ENCODE measurements around the gene SLC22A1.
"Not testable (repeated sequence)": the region's sequence is repeated elsewhere in the genome, so short reads cannot be mapped to it uniquely, and the experiment has no call there.

SLC22A1 gene

DNA sequence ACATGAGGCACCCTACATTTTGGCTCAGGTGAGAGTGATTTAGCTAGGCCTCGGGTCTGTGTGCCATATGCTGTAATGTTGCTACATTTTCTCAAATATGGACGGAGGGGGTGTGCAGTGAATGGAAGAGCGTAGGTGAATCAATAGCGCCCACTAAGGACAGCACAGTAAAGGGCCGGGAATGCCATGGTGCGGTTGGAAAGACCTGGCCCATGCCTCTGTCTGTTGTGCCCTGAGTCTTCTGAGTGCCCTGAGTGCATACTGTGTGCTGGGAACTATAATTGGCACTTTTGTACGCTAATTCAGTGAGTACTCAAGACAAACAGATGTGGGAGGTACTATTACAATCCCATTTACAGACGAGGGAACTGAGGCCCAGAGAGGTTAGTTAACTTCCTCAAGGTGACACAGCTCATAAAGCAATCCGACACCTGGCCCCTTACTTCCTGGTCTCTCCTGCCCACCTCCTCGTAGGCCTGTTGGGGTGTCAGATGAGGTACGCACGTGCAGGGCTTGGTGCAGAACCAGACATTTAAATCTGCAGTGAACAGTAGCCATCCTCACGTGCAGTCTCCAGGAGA lies 17.3 kb downstream of the SLC22A1 start:
- DNase-seq (ENCODE audit: low read depth) = no peak

DNA sequence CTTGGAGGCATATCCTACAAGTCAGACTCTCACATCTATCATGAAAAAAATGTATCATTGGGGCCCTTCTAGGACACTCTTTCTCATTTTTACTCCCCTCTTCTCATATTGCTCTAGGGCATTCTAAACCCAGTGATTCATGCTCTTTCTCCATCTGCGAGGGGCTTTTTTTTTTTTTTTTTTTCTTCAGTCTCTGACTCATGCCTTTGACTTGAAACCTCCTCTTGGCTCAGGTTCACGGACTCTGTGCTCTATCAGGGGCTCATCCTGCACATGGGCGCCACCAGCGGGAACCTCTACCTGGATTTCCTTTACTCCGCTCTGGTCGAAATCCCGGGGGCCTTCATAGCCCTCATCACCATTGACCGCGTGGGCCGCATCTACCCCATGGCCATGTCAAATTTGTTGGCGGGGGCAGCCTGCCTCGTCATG lies 17.8 kb downstream of the SLC22A1 start:
- DNase-seq (ENCODE audit: low read depth) = peak; percentile 98

DNA sequence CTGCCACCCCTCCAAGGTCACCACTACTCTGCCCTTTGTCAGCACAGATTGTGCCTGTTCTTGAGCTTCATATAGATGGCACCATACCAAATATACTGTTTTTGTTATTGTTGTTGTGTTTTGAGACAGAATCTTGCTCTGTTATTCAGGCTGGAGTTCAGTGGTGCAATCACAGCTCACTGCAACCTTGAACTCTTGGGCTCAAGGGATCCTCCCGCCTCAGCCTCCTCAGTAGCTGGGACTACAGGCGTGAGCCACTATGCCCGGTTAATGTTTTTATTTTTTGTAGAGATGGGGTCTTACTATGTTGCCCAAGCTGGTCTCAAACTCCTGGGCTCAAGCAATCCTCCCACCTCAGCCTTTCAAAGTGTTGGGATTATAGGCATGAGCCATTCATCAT lies 18.9 kb downstream of the SLC22A1 start:
- not testable (repeated sequence) for DNase-seq (ENCODE audit: low read depth)

DNA sequence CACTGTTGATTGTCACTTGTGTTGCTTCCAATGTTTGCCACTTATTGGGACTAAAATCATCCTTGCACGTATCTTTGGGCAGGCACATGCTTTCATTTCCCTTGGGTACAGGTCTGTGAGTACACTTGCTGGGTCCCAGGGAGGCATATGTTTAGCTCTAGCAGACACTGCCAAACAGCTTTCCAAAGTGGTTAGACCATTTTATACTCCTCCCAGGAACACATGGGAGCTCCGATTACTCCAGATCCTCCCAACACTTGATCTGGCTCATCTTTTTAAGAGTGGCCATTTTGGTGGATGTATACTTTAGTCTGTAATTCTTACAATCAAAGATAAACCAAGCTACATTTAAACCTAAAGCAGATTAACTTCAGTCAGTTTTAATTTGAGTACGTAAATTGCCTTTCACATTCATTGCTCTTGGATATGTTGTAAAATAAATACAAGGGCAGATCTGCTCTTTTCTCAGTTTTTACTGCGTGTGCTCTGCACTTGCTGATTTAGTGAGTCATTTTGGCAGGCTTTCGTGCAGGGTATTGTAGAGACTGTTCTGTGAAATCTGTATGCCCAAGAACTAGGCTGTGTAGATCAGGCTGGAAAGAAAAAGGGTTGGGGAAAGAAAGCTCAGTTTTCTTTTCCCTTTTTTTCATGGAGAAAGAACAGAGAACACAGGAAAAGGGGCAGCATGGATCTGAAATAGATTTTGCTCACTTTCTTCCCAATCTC lies 19.5 kb downstream of the SLC22A1 start:
- DNase-seq (ENCODE audit: low read depth) = peak; percentile 47

DNA sequence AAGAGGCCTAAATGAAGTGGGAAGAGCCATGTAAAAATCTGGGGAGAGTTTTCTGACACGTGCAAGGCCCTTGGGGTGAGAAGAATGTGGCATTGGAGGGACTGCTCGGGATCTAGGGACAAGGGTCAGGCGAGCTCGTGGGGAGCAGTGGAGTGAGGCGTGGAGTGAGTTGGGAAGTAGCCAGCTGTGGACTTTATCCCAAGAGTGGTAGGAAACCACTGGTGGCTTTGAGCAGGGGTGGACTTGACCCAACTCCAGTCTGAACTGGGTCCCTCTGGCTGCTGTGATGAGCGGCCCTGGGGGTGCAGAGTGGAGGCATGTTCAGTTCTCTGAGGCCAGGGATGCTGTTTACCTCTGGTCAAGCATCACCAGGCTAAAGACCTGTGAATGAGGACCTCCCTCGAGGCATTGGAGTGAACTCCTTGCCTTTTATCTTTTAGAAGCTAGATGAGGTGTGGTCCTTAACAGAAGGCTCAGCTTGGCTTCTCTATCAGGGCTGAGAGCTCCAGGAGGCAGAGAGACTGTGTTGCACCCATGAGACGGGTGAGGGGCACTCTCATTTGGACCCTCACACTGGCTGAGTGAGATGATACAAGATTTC lies 20.6 kb downstream of the SLC22A1 start:
- no peak for DNase-seq (ENCODE audit: low read depth)

DNA sequence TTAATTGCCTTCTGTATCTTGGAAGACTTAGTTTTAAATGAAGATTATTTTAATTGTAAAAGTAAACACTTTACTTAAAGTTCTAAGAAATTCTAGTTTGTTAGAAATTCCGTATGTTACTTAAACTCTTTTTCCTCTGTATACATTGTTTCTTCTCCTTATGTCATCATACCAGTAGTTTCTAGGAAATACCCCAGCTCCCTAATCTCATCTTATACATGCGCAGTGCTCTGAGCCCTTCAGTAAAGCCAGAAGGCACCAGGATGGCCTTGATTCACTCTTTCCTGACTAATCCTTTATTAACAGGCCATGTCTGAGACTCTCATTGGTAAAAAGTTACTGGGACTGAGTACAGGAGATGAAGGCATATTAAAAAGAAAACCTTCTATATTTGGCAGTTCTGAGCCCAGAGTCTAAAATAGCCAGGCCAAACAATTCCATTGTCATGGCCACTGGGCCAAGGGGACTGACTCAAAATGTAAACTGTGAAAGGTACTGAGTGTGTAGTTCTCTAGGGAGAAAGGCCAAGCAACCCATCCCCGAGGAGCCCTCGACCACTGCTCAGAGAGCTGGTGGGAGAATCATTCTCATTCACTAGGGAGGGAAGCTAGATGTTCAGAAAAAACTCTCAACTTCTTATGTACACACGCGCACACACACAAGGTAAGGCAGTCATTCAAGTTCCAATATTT lies 25.0 kb downstream of the SLC22A1 start:
- DNase-seq (ENCODE audit: low read depth) = no peak

DNA sequence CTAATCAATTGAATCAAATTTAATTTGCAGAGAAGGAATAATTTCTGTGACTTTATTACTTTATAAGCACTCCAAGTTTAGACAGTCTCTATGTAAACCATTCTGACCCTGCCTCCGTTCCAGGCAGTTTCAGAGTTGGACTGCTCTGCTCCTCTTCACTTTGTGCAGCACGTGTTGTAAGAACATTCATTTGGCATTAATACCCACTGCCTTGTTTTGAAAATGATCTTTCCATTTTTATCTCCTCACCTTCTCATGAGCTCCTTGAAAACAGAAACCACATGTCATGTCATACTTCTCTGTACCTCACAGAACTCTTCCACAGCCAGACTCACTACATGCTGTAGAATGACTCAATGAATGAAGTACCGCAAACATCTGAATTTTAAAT lies 25.5 kb downstream of the SLC22A1 start:
- no peak for DNase-seq (ENCODE audit: low read depth)

DNA sequence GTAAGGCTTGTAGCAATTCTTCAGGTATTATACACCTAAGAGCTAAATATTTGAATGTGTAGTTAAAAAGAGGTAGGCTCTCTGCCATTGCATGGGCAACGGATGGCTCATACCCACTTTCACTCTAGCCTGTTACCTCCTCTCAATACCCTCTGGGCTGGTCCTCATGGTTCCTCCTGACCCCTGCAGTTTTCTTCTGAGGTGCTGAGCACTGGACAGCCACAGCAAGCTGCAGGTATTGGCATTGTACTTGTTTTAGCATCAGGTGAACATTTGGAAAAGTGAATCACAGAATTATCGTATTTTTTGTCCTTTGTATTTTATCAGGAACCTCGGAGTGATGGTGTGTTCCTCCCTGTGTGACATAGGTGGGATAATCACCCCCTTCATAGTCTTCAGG lies 32.9 kb downstream of the SLC22A1 start:
- DNase-seq (ENCODE audit: low read depth) = no peak

DNA sequence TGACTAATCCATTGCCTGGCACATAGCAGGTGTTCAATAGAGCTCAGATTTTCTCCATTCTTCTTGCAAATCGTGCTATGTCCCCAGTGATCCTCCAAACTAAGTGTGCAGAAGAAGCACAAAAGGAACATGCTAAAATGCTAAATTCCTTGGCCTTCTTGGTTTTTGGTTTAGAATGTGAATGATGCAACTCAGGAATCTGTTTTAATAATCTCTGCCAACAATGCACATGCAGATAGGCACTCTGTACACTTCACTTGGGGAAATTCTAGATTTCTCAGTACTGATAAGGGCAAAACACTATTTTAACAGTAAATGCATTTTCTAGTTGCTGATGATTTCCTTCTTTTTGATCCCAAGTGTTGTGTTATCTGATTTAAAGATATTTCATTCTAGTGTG lies 35.2 kb downstream of the SLC22A1 start:
- no peak for DNase-seq (ENCODE audit: low read depth)

DNA sequence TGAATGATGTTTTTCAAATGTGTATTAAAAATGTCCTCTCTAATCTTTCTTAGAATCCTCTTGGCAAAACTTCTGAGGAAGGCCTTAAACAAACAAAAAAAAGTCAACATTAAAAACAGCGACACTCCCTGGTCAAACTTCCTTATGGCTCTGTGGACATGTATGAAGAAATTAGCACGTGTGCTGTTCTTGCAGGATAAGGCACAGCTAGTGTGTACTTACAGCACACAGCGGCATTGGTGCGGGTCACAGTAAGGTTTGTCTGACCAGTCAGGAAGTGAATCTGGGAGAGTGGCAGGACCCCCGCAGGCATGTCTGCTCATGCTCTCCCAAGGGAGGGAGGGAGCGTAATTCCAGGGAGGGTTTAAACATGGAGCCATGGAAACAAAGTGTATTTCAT lies 38.8 kb downstream of the SLC22A1 start:
- no peak for DNase-seq (ENCODE audit: low read depth)

DNA sequence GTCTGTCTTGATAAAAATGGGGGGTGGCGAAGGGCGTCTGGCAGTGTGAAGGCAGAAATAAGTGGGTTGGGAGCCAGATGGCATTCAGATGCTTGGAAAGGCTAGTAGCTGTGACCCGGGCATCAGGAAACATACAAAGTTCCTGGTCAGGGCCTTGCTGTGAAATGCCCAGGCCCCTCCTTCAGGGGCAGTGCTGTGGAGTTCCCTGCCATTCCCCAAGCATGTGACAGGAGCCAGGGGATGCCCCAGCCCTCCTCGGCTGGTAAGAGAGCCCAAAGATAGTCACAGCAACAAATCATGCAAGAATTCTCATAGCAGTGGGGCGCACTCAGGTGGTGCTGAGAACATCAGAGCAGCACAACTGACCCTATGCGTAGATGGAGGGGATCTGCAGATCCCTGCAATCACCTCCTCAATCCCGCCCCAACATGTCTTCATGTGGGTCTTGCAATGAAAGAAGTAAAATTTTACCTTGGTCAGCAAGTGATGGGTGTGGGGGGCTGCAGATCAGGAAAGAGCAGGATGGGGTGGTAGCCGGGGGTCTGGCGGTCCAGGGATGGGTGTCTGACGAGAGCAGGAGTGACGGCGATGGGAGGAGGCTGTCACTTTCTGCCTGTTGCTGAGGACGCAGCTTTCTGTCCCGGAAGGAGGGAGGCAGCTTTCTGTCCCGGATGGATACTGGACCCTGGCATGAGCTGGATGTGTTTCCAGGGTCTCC lies 39.5 kb downstream of the SLC22A1 start:
- DNase-seq (ENCODE audit: low read depth) = no peak

DNA sequence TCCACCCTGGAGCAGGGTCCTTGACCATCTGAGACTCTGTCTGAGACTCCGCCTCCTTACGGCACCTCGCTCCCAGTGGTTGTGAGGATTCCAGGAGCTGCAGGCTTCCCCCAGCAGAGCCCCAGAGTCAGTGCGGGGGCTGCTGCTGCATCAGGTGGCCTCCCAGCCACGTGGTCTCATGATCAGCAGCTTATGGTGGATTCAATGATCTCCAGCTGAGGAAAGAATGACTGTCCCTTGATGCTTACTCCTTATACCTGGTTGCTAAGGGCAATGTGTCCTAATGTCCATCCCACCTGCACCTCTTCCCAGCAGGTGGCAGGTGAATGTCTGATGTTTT lies 40.0 kb downstream of the SLC22A1 start:
- DNase-seq (ENCODE audit: low read depth) = no peak

DNA sequence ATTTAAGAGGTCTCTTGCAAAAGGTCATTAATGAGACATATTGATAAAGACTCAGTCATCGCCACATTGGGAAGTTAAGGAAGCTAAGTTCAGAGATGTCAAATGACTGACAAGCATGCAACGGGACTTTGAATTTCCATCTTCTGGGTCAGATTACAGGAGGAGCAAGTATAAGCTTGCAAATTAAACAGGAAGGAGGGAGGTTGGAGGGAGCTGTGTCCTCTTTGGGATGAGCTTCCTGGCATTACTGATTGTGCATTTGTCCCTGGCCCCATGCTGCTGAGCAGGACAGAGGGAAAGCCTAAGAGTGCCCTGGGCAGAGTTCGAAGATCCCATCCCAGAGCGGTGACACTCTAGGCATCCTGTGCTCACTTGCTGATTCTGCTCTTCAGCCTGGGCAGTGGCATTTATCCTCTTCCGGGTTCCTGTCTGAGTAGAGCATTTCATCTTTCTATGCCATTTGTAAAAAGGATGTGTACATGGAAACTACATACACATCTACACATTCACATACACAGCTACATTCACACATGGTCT lies 40.5 kb downstream of the SLC22A1 start:
- DNase-seq (ENCODE audit: low read depth) = no peak

DNA sequence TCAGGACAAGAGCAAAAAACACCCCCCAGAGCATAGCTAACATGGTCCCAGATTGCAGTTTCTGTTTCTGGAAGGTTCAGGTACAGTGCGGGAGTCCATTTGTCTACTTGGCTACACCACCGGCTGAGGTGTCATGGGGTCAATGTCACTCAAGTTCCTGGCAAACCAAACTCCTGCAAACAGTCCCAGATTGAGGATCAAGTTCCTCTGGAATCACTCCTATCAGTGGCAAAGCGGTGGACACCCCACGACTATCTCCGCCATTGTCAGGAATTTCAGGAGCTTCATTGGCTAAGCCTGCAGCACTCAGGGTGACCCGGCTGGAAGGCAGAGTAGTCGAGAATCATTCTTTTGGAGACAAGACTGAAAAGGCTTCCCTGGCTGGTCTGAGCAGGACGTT lies 41.8 kb downstream of the SLC22A1 start:
- DNase-seq (ENCODE audit: low read depth) = no peak

DNA sequence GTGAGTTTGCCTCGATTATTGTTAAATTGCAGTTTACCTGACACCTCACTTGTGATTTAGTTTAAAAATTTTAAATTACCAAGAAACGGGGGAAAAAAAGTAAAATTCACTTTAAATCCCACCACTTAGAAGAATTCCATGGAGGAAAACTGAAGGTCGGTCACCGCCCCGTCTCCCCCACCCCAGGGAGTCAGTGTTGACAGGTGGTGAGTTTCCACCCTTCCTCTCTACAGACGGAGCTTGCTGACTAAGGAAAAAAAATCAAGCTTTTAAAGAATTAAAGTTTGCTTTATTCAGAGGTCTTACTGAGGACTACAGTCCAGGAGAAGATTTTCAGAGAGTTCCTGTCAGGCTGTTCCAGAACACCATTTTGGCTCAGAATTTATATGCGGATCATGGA lies 42.3 kb downstream of the SLC22A1 start:
- no peak for DNase-seq (ENCODE audit: low read depth)

DNA sequence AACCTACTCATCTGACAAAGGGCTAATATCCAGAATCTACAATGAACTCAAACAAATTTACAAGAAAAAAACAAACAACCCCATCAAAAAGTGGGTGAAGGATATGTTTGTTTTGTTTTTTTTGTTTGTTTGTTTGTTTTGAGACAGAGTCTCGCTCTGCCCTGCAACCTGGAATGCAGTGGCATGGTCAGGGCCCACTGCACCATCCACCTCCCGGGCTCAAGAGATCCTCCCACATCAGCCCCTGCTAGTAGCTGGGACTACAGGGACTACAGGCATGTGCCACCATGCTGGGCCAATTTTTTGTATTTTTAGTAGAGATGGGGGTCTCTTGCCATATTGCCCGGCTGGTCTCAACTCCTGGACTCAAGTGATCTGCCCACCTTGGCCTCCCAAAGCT lies 44.3 kb downstream of the SLC22A1 start:
- not testable (repeated sequence) for DNase-seq (ENCODE audit: low read depth)

DNA sequence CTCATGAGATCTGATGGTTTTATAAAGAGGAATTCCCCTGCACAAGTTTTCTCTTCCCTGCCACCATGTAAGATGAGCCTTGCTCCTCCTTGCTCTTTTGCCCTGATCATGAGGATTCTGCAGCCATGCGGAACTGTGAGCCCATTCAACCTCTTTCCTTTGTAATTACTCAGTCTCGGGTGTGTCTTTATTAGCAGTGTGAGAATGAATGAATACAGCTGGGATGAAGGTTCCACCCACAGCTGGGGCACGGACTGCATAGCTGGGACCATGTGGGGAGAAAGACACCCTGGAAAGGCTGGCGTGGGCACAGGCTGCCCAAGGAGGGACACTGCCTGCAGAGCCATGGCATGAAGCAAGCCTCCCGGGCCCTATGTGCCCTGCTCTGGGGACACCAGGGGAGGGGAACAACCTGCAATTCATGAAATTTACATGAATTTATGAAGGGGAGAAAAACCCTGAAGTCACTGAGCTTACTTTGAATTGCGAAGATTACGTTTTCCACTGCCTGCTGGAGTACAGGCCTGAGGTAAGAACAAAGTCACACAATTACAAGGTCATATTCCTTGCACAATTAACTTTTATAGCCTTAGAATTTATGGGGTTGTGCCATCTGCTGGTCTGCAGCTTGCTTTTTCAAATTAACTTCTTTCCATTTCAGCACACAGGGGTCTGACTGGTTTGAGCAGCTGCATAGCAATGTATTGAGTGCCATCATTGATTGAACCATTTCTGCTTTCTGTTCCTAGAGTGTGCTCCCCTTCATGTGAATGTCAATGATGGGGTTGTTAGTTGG lies 46.2 kb downstream of the SLC22A1 start:
- no peak for DNase-seq (ENCODE audit: low read depth)

DNA sequence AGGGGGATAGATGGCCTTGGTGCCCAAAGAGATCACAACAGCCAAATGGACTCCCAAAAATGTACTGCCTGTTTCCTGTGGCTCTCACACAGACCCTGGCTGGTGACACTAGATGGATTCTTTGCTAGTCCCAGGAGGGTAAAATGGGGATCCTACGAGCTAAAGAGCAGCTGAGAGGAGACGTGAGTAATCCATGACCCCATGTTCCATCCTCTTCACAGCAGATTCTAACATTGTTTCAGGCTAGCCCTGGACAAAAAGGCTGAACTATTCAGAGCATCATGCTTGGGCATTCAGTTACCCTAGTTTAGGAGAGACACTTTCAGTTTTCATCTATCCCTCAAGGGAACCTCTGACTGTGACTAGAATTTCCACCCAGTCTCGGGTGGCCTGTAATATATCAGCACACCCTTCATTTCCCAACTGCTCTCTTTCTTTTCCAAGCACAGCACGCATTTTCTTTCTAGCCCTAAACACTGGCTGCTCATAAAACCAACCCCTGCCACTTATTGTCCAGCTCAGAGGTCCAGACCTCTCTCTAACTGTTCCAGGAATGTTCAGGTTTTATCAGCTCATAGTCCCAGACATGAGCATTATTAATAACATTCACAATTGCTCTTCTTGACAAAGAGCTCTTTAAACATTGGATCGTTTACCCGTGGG lies 48.5 kb downstream of the SLC22A1 start:
- DNase-seq (ENCODE audit: low read depth) = no peak

DNA sequence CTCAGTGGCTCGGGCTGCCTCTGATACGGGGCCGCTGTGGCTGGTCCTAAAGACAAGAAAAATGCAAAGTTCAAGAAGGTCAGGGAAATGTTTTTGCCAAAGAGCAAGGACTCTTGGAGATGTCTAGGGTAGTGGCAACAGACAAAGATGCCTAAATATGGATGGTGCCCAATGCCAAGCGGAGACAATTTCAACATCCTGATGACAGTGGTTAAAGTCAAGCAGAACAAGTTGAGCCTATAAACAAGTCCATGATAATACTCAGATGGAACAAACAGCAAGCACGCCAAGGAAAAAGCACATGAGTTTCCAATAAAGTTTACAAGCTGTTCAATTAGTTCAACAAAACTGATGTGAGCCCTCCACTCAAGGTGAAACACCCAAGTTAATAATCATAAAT lies 51.1 kb downstream of the SLC22A1 start:
- DNase-seq (ENCODE audit: low read depth) = no peak

DNA sequence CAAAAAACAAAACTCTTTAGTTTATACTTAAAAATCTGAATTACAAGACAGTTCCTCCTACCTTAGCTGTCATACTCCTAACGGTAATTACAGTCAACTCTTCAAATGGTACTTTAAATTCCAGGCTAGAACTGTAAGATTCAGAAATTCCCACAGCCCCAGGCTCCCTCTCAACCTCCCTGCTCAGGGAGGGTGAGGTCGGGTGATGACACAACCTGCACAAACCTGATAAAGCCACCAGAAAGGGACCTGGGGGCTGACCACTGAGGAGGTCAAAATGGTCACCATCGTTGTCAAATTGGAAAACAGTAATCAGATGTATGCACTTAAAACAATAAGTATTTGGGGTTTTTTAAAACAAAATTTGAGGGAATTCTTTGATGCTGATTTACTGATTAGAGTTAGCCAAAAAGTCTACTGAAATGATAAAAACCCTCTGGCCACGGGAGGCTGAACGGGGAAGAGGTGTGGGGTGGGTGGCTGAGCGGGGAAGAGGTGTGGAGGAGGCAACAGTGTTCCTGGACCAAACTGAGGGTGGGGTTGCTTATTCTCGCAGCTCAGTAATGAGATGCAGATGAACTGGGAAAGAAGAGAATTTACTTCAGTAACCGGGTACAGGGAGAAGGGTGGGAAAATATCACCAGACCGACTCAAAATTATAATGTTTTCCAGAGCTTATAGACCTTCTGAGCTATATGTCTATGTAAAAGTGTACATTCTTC lies 52.4 kb downstream of the SLC22A1 start:
- DNase-seq (ENCODE audit: low read depth) = no peak
